Stimulated activated CD8-positive, alpha-beta memory T cell treated with anti-CD3 and anti-CD28 coated beads, Interleukin-7, amount 100 ng/mL, for 24 hours (primary cell): ENCODE measurements around the gene TRIM9.

Experiments used
- DNase-seq: peaks from one replicate; pipeline ENCODE4 v3.0.0-alpha.2; 2020; ENCODE audit warnings: low read depth

TRIM9 gene

GRCh38 chr14:50932592-50933495, 162.1 kb downstream of the TRIM9 start:
- no peak for DNase-seq

- DNase-seq, result no peak
Measured at GRCh38 chr14:50932156-50932555, 162.7 kb downstream of the TRIM9 start.

GRCh38 chr14:50931559-50931958, 163.3 kb downstream of the TRIM9 start:
- no peak for DNase-seq

GRCh38 chr14:50929506-50929905, 165.4 kb downstream of the TRIM9 start:
- DNase-seq, result no peak

- DNase-seq, result no peak
Measured at GRCh38 chr14:50928002-50928635, 166.8 kb downstream of the TRIM9 start.

- no peak for DNase-seq
Measured at GRCh38 chr14:50926851-50927386, 168.0 kb downstream of the TRIM9 start.
